KOPT-K1 (cell line): Measurements from ENCODE around the gene HIPK2.

Experiments
- H3K27ac ChIP-seq: fragments of 200-600 bp; sonication (generic); 2 replicates; pipeline ENCODE4 v1.5.1; 2016; ENCODE audit warnings: antibody characterized with exemption, mild to moderate bottlenecking, low read depth, low read length; ENCODE audit not compliant: poor library complexity, severe bottlenecking
- H3K36me3 ChIP-seq: fragments of 200-600 bp; sonication (generic); 2 replicates; pipeline ENCODE4 v1.5.1; 2017; ENCODE audit warnings: antibody characterized with exemption, mild to moderate bottlenecking, low read length, moderate library complexity; ENCODE audit not compliant: insufficient read depth
- H3K9me3 ChIP-seq: fragments of 200-600 bp; sonication (generic); 2 replicates; pipeline ENCODE4 v1.5.1; 2017; ENCODE audit warnings: antibody characterized with exemption, low read length, mild to moderate bottlenecking; ENCODE audit not compliant: insufficient read depth, poor library complexity, severe bottlenecking

HIPK2 gene

GRCh38 chr7:139698278-139698677 is 79.5 kb downstream of the HIPK2 start:
- Histone ChIP-seq H3K27ac (no peak overlapping the region), H3K36me3 (no peaks in the 10 kb centered on the region)

GRCh38 chr7:139697056-139697455 is 80.7 kb downstream of the HIPK2 start:
- Histone ChIP-seq H3K27ac (no peak overlapping the region), H3K36me3 (no peaks in the 10 kb centered on the region), H3K9me3 (no peaks in the 10 kb centered on the region)

More at GRCh38 chr7:139698278-139698677, 79.5 kb downstream of the HIPK2 start:
- H3K9me3 ChIP-seq = no peaks in the 10 kb centered on the region

GRCh38 chr7:139696552-139696951 is 81.2 kb downstream of the HIPK2 start:
- Histone ChIP-seq H3K36me3 (no peaks in the 10 kb centered on the region), H3K27ac (no peak overlapping the region), H3K9me3 (no peaks in the 10 kb centered on the region)

DNA sequence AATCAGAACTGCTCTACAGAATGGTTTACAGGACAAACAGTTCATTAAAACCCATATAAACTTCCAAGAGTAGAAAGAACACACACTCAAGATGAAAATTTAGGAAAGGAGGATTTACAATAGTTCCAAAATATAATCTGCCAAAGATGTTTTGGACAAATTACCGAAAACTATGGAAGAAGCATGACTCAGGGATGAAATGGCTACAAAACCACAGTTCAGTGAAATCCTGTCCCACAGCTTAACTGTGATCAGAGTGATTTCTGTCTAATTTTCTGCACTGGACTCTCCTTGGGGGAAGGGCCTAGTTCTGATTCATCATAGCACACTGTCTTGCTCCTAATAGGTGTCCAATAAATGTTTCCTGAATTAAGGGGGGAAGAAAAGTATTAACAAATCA is 82.2 kb downstream of the HIPK2 start:
- Histone ChIP-seq H3K9me3 (no peaks in the 10 kb centered on the region), H3K36me3 (no peaks in the 10 kb centered on the region), H3K27ac (no peak overlapping the region)

DNA sequence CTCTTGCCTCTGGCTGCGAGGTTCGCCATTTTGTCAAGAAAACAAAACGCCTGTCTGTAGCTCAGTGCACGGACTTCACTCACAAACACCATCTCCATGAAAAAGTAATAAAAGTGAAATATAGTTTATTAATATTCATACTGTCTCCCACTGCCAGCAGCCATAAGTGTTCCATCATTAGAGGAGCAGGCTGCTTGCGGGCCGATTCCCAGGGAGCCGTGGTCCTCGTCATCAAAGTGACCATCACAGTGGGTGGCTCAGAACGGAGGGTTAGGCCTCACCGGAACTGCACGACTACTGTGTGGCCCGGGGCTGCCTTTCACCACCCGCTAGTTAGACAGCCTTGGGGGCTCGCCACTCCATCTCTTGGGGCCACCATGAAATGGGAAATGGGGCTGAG is 82.7 kb downstream of the HIPK2 start:
- H3K9me3 ChIP-seq = no peaks in the 10 kb centered on the region
- H3K36me3 ChIP-seq = no peaks in the 10 kb centered on the region
- no peak overlapping the region for H3K27ac ChIP-seq

DNA sequence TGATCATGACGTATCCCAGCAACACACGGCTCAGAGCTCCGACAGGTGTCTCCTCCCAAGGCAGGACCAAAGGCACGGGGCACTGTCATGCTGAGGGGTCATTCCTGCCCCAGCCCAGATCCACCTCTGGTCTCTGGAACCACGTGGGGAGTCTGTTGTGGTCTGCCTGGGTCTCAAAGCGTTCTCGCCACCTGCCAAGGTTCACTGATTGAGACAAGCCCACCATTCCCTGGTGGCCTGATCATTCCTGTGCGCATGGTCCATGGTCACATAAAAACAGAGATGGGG is 83.5 kb downstream of the HIPK2 start:
- no peak overlapping the region for H3K27ac ChIP-seq
- no peaks in the 10 kb centered on the region; the same call in 1 of the 2 replicates for H3K36me3 ChIP-seq
- no peaks in the 10 kb centered on the region for H3K9me3 ChIP-seq

DNA sequence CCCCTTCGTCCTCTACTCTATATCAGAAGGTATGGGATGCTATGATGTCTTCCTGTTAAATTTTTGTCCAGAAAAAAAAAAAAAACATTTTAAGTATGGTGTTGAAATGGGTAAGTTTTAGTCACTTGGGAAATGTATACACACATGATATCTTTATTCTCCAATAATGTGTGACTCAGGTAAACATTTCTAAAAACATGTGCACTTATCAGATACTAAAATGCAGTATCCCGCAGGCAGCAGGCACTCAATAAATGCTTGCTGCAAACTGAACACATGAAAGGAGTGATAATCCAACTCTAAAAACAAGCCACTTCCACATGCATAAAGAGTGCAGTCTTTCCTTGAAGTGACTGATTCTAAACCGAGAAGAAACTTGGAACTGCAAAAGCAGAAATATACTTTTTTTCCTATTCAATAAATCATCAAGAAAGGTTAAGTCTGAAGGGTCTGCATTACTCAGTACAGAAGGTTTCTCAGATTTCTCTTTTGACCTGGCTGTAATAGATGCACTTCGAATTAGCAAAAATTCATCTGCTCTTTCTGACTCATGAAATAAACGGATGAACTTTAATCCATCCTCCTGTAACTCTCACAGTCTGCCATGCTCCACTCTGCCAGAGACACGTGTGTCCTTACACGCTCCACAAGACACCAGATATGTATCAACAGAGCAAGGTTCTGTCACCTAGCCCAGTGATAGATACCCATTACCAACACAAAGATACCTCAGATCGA is 84.0 kb downstream of the HIPK2 start:
- H3K36me3 ChIP-seq = no peaks in the 10 kb centered on the region; the same call in 1 of the 2 replicates
- no peaks in the 10 kb centered on the region for H3K9me3 ChIP-seq
- H3K27ac ChIP-seq = no peak overlapping the region

DNA sequence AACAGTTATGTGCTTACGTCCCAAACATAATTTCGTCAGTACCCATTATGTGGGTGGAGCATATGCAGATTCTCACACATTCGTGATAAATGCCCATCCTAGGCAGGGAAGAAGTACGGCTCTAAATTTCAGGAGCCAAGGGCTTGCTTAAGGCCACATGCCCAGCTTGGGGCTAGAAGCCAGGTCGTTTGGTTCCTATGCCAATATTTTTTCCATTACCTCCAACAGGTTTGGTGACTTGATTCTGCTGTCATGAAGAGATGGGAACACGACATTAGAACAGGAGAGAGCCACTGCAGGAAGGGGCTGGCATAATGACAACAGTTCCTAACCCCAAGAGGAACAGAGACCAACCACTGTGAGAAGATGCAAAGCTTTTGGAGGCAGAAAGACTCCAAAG is 85.1 kb downstream of the HIPK2 start:
- H3K9me3 ChIP-seq = no peaks in the 10 kb centered on the region
- H3K27ac ChIP-seq = no peak overlapping the region
- no peaks in the 10 kb centered on the region; the same call in 1 of the 2 replicates for H3K36me3 ChIP-seq

DNA sequence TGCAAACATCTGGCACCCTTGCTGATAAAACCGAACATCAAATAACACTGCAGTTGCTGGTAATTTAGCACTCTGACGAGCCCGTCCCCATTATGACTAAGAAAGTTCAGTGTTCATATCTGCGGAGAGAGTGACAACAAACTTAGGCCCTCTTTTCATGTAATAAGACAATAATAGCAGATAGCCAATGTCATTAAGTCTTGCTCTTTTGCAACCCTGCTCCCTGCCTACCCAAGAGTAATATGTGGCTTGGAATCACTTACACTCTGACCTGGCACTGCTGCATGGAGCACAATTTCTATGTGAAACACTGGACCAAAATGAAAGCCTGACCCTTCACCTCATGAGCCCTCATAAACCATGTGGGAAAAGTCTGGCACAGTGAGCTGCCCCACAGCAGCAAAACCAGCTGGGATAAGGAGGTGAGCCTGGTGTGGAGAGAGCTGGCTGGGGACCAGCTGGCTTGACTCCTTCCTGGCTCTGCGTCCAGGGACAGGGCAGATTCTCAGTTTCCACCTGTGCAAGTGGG is 86.5 kb downstream of the HIPK2 start:
- H3K9me3 ChIP-seq = peaks cover 5% of the 10 kb centered on the region
- H3K27ac ChIP-seq = no peak overlapping the region
- H3K36me3 ChIP-seq = no peaks in the 10 kb centered on the region; the same call in 1 of the 2 replicates

- peaks cover 4% of the 10 kb centered on the region; the same call in 1 of the 2 replicates for H3K36me3 ChIP-seq
- no peak overlapping the region for H3K27ac ChIP-seq
- peaks cover 20% of the 10 kb centered on the region for H3K9me3 ChIP-seq
Observed at GRCh38 chr7:139687980-139688632, 89.7 kb downstream of the HIPK2 start.

DNA sequence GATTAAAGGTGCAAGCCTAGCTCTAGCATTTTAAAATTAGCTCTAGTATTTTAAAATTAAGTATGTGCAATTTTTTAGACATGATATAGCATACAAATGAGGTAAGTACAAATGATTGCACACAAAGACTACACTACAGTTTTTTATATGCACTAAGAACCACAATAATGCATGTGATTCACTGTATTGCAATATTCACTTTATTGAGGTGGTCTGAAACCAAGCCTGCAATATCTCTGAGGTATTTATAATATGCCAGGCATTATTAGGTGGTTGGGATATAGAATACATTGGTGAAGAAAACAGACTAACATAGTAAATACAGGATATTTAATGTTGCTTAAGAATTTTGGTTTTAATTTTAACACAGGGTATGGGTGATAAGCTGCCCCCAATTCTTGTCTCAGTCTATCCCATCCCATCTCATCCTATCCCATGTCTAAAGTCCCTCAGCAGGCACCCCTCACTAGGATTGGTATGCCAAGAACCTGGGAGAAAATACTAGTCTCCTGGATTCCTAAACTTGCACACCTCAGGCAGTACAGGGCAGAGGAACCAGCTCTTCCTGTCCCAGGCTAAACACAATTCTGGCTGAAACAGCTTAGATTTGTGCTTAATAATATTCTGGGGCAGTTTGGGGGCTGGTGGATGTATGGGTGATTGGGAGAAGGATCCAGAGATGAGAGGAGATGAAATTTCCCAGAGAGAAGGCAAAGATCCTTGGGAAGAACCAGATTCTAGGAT is 90.4 kb downstream of the HIPK2 start:
- Histone ChIP-seq H3K9me3 (peaks cover 20% of the 10 kb centered on the region), H3K27ac (no peak overlapping the region), H3K36me3 (peaks cover 4% of the 10 kb centered on the region; the same call in 1 of the 2 replicates)

DNA sequence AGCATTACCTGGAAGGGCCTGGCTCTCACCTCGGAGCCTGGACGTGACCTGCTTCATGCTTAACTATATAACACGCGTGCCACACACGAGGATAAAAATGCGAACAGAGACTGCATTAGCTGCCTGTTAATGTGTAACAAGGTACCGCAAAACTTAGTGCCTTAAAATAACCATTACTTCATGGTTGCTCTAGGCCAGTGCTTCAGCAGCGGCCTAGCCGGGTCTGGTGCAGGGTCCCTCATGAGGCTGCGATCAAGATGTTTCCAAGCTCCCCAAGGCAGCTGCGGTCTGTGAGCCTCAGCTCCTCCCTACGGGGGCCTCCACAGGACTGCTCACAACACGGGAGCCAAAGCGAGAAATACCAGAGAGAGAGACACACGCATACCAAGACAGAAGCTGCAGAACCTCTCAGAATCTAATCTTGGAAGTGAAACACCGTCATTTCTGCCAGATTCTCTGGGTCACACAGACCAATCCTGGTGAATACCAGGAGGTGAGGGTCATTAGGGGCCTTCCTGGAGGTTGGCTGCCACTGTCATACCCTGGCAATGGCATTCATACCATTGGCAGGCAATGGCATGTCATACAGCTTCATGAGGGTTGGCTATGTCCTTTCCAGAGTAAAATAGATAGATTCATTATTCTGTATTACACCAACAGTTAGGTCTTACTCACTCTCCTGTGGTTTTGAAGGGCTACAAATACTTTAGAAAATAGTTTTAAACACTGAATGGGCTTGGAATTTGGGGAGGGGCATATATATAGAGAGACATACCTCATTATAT is 94.5 kb downstream of the HIPK2 start:
- H3K9me3 ChIP-seq = peaks cover 20% of the 10 kb centered on the region
- H3K27ac ChIP-seq = no peak overlapping the region
- peaks cover 4% of the 10 kb centered on the region; the same call in 1 of the 2 replicates for H3K36me3 ChIP-seq

- Histone ChIP-seq H3K9me3 (peaks cover 20% of the 10 kb centered on the region), H3K27ac (no peak overlapping the region), H3K36me3 (peaks cover 4% of the 10 kb centered on the region; the same call in 1 of the 2 replicates)
Observed at GRCh38 chr7:139682136-139683013, 95.4 kb downstream of the HIPK2 start.

DNA sequence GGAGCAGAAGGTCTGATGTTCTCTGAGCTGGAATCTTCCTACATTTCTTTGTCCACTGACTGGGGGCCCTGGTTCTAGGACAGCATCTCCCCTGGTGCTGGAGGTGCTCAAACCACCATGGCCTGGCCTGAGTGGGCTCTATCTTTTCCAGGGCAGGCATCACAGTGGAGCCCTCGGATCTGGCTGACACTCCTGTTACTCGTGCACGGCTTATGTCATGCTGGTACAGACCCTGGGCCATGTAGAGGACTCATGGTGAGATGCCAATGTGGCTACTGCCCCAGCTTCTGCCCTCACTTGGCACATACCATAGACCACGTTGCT is 96.0 kb downstream of the HIPK2 start:
- Histone ChIP-seq H3K36me3 (peaks cover 4% of the 10 kb centered on the region; the same call in 1 of the 2 replicates), H3K27ac (no peak overlapping the region), H3K9me3 (peaks cover 19% of the 10 kb centered on the region)
